Stimulated activated CD4-positive, alpha-beta T cell treated with anti-CD3 and anti-CD28 coated beads, Interleukin-15, amount 100 ng/mL, for 48 hours (primary cell): ENCODE results near the gene MORN1.
"Not testable (repeated sequence)": the region's sequence is repeated elsewhere in the genome, so short reads cannot be mapped to it uniquely, and the experiment has no call there.

Source experiments
- DNase-seq, 2 donors: peaks; one replicate each; pipeline ENCODE4 v3.0.0-alpha.2; 2020; ENCODE audit warnings: low read depth in 2 of 2

MORN1 gene

GRCh38 chr1:2337081-2337480 is 54.3 kb downstream of the MORN1 start:
- no peak for DNase-seq

- no peak for DNase-seq
These were observed 54.9 kb downstream of the MORN1 start for GRCh38 chr1:2336499-2336898.

- DNase-seq, result no peak
These were observed 55.5 kb downstream of the MORN1 start for GRCh38 chr1:2335721-2336455.

- no peak for DNase-seq
These were observed 56.3 kb downstream of the MORN1 start for GRCh38 chr1:2334883-2335534.

- DNase-seq, result no peak
These were observed 57.0 kb downstream of the MORN1 start for GRCh38 chr1:2334366-2334765.

GRCh38 chr1:2331580-2331979 is 59.8 kb downstream of the MORN1 start:
- DNase-seq, result not testable (repeated sequence)

- DNase-seq, result no peak
These were observed 60.2 kb downstream of the MORN1 start for GRCh38 chr1:2331200-2331544.

GRCh38 chr1:2330519-2331199 is 60.7 kb downstream of the MORN1 start:
- no peak for DNase-seq

GRCh38 chr1:2330035-2330434 is 61.3 kb downstream of the MORN1 start:
- DNase-seq, result no peak

GRCh38 chr1:2328676-2329455 is 62.5 kb downstream of the MORN1 start:
- no peak for DNase-seq

- no peak for DNase-seq
These were observed 63.5 kb downstream of the MORN1 start for GRCh38 chr1:2327841-2328240.

- not testable (repeated sequence) for DNase-seq
These were observed 64.2 kb downstream of the MORN1 start for GRCh38 chr1:2327162-2327561.

- no peak for DNase-seq
These were observed 64.8 kb downstream of the MORN1 start for GRCh38 chr1:2326524-2326923.

- no peak for DNase-seq
These were observed 66.6 kb downstream of the MORN1 start for GRCh38 chr1:2324553-2325366.

GRCh38 chr1:2323451-2323974 is 67.8 kb downstream of the MORN1 start:
- DNase-seq, result no peak

- no peak for DNase-seq
These were observed 68.7 kb downstream of the MORN1 start for GRCh38 chr1:2322581-2323211.

- DNase-seq, result no peak
These were observed 69.2 kb downstream of the MORN1 start for GRCh38 chr1:2322065-2322571.

- no peak for DNase-seq
These were observed 70.3 kb downstream of the MORN1 start for GRCh38 chr1:2320760-2321667.

- no peak for DNase-seq
These were observed 71.3 kb downstream of the MORN1 start for GRCh38 chr1:2320006-2320405.
